Measurements from ENCODE around the gene UGCG.
"Not testable (repeated sequence)": the region's sequence is repeated elsewhere in the genome, so short reads cannot be mapped to it uniquely, and the experiment has no call there.

GRCh38 chr9:111875691-111876090 is 20.9 kb upstream of the UGCG start:
- TF ChIP-seq POLR2A, TCF7L2 (IDR thresholded peaks at IDR 0.05; ENCODE audit: borderline replicate concordance, extremely low read depth, insufficient read depth, insufficient read length): not testable (repeated sequence)
